NCI-H2029 (cell line): Measurements from ENCODE around the gene NLGN3.

Experiments
- DNase-seq: peaks from one replicate; lab custom pipeline; 2025; lab: John Stamatoyannopoulos, UW

NLGN3 gene

DNA sequence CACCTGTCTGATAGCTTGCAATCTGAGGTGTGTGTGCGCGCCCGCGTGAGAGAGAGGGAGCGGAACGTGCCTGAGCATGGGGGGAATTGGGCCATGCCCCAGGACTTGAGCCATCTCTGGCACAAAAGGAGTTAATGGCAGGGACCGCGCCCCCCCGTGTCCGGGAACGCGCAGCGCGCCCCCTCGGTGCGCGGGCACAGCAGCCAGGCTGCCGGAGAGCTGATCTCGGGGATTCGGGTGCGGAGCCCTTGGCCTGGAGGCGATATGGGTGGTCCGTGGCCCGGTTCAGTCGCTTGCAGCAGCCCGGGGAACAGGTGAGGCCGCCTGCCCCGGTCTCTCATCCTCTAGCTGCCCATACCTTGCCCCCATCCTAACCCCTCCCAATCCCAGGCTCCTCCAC, at the start of gene NLGN3:
TSS of gene NLGN3 (plus strand) at position 191 of the 400 bp plus-strand sequence. CDS start 2,909 bp downstream, outside the sequence.
- DNase-seq = no peak

DNA sequence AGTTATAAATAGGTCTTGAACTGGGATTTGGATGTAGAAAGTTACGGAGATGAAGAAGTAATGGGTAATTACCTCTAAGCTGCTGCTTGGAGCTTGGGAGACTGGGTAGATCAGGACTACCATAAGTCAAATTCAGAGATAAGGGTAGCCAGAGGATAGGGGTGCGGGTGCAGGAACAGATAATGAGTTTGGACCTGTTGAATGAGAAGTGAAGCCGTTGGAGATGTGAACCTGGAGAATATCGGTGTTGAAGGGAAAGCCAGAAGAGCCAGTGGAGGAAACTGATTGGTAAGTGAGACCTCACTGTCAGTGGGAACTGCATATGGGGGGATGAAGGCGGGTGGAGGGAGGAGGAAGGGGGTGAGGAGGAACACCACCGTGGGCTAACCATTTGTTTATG, 49.6 kb upstream of the NLGN3 start:
- no peak for DNase-seq

DNA sequence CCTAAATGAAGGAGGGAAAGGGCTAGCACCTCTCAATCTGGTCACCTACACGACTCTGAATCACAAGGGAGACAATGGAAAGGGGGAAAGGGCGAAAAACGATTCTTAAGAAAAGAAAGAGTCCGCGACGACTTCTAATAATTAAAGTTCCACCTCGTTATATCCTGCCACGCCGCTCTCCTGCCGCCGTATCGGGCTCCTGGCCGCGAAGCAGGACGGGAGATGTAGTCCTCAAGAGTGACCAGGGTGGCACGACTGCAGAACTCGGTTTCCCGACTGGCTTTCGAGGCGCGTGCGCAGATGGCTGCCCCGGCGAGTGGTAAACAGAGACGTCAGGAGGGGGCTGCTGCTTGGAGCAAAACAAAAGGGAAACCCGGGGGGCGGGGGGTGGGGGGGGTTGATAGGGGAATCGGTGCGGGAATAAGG, 49.1 kb upstream of the NLGN3 start, which contains the start of gene FOXO4:
TSS of gene FOXO4 (plus strand) at position 297 of the 426 bp plus-strand sequence. CDS start 678 bp downstream, outside the sequence.
- peak; percentile 68 for DNase-seq

GRCh38 chrX:71095981-71096759, 48.5 kb upstream of the NLGN3 start:
- no peak for DNase-seq

- DNase-seq = no peak
These were observed 47.9 kb upstream of the NLGN3 start for GRCh38 chrX:71096760-71097032.

GRCh38 chrX:71098302-71098701, 46.3 kb upstream of the NLGN3 start:
- no peak for DNase-seq

DNA sequence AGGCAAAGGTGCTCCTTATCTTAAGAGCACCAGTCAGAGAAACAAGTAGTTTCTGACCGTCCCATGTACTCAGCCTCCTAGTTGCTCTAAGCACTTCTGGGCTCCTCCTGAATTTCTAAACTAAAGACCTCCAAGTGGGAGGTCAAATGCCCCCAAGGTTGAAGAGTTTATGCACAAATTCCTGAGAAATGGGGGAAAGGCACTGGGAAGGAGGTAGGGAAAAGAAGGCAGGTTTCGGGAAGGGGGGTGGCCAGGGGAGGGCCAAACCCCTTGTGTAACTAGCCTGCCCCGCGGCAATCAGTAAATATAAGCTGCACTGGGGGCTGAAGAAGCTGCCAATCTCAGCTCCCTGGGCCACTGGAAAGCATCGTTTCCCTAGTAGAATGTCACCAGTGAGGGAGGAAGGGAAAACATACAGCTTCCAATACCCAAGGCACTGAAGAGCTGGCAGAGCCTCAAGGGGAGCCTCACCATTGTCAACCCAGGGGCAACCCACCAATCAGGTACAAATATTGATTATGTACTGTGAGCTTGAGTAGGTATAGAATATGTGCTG, 45.6 kb upstream of the NLGN3 start:
- DNase-seq = no peak

DNA sequence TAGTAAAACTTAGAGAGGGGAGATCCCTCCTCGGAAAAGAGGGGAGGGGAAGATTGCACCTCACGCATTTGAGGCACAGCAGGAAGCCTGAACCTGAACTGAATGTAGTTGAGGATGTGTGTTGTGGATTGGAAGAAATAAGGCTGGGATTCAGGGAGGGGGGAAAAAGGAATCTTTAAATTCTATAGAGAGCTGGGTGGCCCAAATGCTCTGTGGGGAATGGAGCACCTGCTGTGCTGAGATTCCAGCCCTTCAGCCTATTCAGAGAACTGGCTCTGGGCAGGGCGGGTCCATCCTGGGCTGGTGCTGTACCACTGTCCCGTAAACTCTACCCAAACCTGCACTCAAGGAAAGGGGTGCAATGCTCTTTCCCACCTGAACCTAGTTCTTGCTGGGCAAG, 44.9 kb upstream of the NLGN3 start:
- DNase-seq = no peak

- DNase-seq = no peak
These were observed 43.8 kb upstream of the NLGN3 start for GRCh38 chrX:71100581-71101505.

DNA sequence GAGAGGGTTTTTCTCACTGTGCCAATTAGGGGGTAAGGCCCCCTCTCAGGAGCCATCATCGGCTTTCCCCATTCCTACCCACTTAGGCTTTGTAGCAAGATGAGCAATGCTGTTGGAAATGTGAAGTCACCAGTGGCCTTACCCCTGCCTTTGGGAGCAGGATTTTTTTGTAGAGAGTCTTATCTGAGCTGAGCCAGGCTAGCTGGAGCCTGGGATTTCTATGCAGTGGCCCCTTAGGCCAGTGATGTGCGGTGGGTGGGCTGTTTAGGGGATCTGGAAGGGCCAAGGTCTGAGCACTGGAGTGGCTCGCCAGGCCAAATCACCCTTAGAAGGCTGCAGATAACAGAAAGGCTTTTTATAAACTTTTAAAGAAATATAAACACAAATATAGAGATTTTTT, 42.3 kb upstream of the NLGN3 start:
- no peak for DNase-seq

- DNase-seq = no peak
These were observed 41.3 kb upstream of the NLGN3 start for GRCh38 chrX:71103110-71103983.

GRCh38 chrX:71105628-71106027, 39.0 kb upstream of the NLGN3 start:
- DNase-seq = no peak

- no peak for DNase-seq
These were observed 38.2 kb upstream of the NLGN3 start, which contains the start of gene CXorf65 for GRCh38 chrX:71106427-71106826. Gene CXorf65, minus strand, starts transcription at chrX:71106740. Its CDS starts 184 bp downstream, at chrX:71106556.

DNA sequence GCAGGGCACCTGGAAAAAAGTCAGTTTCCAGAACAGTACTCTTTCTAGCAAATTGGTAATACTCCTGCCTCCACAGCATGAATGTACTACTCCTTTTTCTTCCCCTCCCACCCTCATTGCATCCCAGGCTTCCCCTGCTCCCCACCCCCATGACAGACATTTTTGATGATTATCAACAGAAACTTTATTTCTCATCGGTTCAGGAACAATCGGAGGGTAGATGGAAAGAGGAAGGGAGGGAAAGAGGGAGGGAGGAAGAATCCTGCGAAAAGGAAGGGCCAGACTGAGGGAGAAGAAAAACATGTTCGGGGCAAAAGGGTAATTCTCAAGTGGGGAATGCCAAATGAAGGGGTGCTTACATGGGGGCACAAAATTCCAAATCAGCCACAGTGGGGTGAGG, 37.4 kb upstream of the NLGN3 start:
- no peak for DNase-seq

DNA sequence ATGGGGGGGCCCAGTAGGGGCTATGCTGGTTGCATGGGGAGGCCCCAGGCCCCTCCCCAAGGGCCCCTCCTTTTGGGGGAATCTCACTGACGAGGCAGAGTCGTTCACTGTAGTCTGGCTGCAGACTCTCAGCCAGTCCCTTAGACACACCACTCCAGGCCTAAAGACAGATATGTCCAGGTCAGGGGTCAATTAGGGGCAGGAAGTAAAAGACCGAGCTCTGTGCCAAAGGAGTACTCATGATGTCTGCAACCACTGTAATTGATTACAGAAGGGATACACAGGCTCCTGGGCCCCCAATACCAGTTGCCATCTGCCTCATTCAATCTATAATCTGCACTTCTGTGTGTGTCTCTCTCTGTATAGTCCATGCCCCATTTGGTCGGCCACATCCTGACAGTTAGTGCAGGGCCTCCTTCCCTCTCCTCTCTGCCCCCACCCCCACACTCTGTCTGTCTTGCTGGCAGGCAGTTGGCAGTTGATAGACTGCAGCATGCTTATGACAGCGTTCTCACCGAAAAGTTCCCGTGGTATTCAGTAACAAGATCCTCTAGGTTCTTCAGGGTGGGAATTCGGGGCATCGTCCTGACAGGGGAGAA, 36.8 kb upstream of the NLGN3 start:
- DNase-seq = no peak

- DNase-seq = no peak
These were observed 35.6 kb upstream of the NLGN3 start for GRCh38 chrX:71109051-71109450.

DNA sequence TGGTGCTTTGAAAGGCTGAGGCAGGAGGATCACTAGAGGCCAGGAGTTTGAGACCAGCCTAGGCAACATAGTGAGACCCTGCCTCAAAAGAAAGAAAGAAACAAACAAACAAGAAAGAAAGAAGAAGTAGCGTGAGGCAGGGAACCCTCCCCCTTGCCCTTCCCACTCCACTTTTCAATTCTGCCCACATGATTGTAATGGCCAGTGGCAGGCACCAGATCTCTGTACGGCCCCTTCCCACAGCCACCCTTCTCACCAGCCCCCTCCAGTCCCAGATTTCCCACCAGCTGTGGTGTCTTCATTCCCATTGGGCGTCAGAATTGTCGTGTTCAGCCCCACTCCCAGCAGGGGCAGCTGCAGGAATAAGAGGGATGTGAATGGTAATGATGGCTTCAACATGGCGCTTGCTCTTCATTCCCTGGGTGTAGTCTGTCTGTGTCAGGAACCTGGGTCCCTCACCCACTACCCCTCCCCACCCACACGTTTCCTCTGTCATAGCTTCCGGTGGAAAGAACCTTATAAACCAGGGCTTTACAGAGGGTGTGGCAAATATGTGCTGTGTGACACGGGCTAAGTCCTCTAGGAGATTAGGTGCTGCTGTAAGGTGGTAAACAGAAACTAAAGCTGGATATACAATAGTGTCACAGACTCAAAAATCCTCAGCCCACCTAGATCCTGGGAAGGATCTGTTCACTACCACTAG, 33.3 kb upstream of the NLGN3 start, which contains the start of gene IL2RG:
TSS of gene IL2RG (minus strand) at position 437 of the 703 bp plus-strand sequence. CDS start at position 399, 38 bp downstream.
- DNase-seq = no peak

GRCh38 chrX:71111921-71112431, 32.7 kb upstream of the NLGN3 start:
- DNase-seq = no peak

DNA sequence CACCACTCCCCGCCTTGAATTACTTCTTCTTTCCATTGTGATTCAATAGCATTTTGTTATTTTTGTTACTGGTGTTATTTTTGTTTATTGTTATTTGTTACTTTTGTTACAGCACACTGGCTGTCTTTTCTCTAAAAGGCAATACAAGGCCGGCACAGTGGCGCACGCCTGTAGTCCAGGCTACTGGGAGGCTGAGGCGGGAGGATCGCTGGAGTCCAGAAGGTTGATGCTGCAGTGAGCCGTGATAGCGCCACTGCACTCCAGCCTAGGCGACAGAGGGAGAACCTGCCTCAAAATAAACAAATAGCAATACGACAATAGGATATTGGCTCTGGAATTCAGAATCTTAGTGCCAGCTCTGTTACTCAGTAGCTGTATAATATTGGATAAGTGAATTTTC, 27.3 kb upstream of the NLGN3 start:
- DNase-seq = no peak
